Activated CD4-positive, alpha-beta T cell treated with anti-CD3 and anti-CD28 coated beads, Interleukin-2, amount 50 U/mL, for 1 hour (primary cell): ENCODE measurements around the gene PTEN.
A peak's percentile ranks its signal among the peaks of the same experiment; 100 is the strongest.
"Not testable (repeated sequence)": the region's sequence is repeated elsewhere in the genome, so short reads cannot be mapped to it uniquely, and the experiment has no call there.

Source experiments
- DNase-seq: peaks from one replicate; pipeline ENCODE4 v3.0.0-alpha.2; 2020

Gene PTEN

GRCh38 chr10:87863053-87863943 lies at the start of gene PTEN, which contains the start of gene KLLN:
Gene PTEN (plus strand): TSS chr10:87863625. CDS start chr10:87864470, 845 bp downstream.
Gene KLLN (minus strand): TSS chr10:87863533. CDS start chr10:87862487, 1,046 bp downstream.
- peak; percentile 77 for DNase-seq

DNA sequence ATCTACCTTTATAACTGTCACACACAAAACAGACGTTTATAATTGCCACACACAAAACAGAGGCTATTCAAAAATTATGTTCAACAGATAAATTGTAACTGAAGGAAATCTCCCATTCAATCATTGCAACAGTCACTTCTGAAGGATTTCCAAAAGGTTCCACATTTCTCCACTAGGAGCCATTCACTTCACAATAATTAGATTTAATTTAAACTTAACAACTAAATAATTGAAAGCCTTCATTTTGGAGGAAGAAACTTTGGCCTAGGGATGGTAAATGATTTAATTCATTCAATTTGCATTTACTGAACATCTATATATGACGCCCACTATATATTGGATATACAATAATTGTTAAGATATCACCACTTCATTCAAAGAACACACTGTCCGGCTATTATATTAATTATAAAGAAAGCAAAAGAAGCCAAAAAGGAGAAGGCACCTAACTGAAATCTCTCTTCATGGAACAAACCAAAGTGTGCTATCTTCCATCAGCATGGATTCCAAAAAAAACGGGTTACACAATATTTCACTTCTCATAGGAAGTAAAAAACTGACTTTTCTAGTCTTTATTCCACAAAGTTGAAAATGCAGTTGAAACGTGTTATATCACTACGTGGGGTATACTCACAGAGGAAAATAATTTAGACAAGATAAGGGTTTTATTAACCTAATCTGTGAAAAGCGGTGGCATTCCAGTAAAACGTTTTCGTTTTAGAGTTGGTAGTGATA lies 47.1 kb upstream of the PTEN start:
- DNase-seq: no peak

GRCh38 chr10:87816898-87817608 lies 46.4 kb upstream of the PTEN start:
- DNase-seq: no peak

DNA sequence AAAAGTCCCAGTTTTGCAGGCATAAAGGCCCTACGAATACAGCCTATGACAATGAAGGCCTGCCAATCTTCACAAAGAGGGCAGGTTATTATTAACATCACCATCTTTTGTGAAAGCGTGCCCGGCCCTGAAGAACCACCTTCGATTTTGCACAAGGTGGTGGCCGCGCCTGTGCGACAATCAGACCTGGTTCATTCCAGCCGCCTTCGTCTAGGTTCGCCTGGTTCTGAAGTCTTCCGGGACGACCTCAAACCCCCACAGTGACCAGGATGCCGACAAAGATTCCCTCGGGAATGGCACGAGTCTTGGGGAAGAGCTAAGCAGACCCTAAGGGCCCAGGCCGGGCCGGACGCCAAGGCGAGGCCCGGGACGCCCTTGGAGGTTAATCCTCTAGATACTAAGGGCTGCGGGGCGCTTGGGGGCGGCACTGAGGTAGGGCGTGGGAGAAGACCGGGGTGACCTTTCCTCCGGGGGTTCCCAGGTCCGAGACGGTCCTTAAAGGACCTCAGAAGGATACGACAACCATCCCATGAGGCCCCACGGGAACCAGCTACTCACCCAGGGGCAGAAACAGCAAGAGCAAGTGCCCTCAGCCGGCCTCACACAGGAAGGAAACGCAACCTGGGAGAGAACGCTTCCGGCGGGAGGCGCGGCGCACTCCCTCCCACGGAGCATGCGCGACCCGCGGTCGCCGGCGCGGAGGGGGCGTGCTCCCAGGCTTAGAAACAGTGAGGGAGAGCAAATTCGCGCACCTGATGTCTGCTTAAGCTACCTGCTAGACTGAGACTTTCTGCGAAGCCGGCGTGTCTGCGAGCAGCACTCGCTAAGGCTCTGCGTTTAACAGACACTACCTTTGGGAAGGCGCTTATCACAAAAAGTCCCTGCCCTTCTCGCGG lies 45.6 kb upstream of the PTEN start, which contains the start of gene ATAD1:
TSS of gene ATAD1 (minus strand) at position 618 of the 896 bp plus-strand sequence. CDS start 3,627 bp downstream, outside the sequence.
- peak; percentile 86 for DNase-seq

DNA sequence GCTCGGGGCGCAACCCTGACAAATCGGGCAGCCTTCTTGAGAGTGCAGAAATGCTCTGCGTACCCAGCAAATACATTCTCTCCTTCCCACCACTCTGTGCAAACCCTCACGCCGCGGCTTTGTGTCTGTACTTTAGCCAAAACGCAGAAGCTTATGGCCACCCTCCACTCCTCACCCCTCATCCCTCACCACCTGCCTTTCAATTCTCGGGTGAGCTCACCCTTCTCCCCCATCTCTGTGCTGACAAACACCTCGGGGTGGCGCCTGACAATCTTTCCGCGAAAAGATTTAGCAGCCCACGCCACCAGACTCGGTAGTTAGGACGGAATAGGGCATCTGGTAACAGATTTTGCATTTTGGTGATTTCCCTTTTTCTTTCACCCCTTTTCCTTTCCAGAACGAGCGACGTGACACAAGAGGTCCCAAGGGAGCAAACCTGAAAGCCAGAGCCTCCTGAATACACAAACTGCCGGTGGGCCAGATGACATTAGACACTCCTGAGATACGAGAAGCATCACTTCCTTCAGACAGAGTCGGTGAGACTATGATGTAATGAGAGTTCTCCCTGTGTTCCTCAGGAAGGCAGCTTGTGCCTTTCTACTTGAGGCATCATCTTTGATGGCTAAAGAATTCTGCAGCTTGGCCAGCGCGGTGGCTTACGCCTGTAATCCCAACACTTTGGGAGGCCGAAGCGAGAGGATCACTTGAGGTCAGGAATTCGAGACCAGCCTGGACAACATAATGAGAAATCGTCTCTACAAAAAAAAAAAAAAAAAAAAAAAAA lies 44.7 kb upstream of the PTEN start:
- peak; percentile 63 for DNase-seq

GRCh38 chr10:87819289-87819585 lies 44.2 kb upstream of the PTEN start:
- DNase-seq: no peak

- no peak for DNase-seq
Observed at GRCh38 chr10:87826653-87827052, 36.8 kb upstream of the PTEN start.

- DNase-seq: no peak
Observed at GRCh38 chr10:87827681-87828080, 35.7 kb upstream of the PTEN start.

- not testable (repeated sequence) for DNase-seq
Observed at GRCh38 chr10:87829051-87829450, 34.4 kb upstream of the PTEN start.

- DNase-seq: no peak
Observed at GRCh38 chr10:87829986-87830729, 33.3 kb upstream of the PTEN start.

DNA sequence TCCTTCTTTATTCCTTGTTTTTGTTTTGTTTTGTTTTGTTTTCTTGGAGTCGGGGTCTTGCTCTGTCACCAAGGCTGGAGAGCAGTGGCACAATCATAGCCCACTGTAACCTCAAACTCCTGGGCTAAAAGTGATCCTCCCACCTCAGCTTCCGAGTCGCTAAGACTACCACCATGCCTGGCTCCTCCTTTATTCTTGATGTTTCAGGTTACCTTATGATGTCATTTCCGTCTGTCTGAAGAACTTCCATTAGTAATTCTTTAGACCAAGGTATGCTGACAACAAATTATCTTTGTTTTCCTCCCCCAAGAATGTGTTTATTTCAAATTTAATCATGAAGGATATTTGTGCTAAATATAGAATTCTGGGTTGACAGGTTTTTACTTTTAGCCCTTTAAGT lies 27.3 kb upstream of the PTEN start:
- no peak for DNase-seq

DNA sequence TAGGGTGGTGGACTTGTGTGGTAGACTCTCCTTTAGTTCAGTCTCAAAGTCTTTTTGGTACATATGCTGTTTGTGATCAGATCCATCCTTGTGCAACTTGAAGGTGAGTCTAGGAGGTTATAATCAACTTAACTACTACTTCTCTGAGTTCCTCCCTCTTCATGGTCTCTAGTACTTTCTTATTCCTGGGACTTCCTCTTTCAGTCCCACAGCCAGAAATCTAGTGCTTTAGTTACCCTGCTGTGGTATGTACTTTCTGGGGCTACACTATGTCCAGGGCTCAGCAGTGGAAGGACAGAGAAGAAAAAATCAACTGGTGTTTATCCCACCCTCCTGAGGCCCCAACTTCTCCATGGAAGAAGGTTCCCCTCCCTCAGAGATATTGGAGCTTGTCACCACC lies 26.0 kb upstream of the PTEN start:
- no peak for DNase-seq

DNA sequence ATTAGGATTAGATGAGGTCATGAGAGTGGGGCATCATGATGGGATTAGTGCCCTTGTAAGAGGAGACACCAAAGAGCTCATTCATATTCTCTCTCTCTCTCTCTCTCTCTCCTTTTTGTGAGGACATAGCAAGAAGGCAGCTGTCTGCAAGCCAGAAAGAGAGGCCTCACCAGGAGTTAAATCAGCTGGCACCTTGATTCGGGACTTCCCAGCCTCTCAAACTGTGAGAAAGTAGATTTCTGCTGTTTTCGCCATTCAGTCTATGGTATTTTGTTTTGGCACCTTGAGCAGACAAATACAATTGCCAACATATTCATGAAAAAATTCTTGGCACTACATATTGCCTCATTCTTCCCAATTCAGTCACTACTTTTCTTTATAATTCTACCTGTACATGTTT lies 24.8 kb upstream of the PTEN start:
- no peak for DNase-seq

DNA sequence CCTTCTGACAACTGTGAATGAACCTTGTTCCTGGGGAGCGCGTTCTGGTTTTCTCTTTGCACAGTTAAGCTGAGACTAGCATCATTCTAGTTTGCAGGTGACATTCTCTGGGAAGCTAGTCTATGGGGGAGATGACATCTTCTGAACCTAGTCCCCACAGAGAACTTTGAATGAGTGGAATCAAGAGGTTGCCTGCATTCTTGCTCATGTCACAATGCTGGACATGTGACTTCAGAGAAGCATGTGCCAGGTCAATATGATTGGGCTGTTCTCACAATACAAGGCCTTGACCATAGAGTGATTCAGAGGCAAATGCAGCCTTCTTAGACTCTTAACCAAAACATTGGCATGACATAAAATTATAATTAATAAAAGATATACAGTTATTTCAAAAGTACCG lies 22.2 kb upstream of the PTEN start:
- no peak for DNase-seq

- DNase-seq: no peak
Observed at GRCh38 chr10:87842220-87842641, 21.2 kb upstream of the PTEN start.

- DNase-seq: no peak
Observed at GRCh38 chr10:87842776-87843497, 20.5 kb upstream of the PTEN start.

DNA sequence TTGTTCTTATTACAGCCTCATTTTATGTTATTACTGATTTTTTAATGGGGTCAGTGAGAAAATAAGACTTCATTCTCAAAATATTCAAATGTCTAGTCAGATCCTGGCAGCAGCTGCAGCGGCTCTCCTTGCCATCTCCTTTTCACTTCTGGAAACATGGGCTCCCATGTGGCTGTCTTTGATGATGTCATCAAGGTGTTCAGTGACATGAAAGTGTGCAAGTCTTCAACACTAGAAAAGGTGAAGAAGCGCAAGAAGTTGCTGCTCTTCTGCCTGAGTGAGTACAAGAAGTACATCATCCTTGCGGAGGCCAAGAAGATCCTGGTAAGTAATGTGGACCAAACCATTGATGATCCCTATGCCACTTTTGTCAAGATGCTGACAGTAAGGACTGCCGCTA lies 19.7 kb upstream of the PTEN start:
- DNase-seq: no peak

DNA sequence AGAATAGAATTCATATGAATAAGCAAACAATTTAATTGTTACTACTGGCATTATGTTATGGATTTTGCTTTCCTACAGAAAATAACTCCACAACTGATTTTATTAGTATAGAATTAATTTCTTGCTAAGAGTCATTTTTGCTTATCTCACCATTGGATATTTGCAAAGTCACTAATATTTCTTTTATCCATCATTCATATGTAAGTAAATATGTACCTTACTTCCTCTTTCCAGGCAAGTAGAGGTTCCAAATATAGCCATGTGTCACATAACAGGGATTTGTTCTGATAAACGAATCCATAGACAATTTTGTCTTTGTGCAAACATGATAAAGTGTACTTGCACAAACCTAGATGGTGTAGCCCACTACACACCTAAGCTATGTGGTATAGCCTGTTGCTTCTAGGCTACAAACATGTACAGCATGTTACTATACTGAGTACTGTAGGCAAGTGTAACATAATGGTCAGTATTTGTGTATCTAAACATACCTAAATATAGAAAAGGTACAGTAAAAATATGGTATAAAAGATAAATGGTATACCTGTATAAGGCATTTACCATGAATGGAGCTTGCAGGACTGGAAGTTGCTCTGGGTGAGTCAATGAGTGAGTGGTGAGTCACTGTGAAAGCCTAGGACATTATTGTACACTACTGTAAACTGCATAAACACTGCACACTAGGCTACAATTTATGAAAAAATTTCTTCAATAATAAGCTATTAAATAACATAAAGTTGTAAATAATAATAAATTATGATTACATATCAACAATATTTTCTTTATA lies 18.4 kb upstream of the PTEN start:
- no peak for DNase-seq

DNA sequence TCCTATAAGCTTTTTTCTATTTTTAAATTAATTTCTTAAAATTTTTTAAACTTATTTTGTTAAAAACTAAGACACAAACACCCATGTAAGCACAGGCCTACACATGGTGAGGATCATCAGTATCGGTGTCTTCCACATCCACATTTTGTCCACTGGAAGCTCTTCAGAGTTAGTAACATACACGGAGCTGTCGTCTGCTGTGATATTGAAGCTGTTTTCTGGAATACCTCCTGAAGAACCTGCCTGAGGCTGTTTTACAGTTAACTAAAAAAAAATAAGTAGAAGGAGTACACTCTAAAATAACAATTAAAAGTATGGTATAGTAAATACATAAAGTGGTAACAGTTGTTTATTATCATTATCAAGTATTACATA lies 17.8 kb upstream of the PTEN start:
- no peak for DNase-seq
